ENCODE data around the gene GULP1.

GULP1 gene

GRCh38 chr2:188444106-188444835 is 152.6 kb downstream of the GULP1 start:
- H3K27ac ChIP-seq: no peak overlapping the region
- TF ChIP-seq CTCF (IDR thresholded peaks at IDR 0.05): no peak
- DNase-seq (ENCODE audit: low spot score): no peak
- H3K4me3 ChIP-seq: no peak overlapping the region

GRCh38 chr2:188449561-188449960 is 157.9 kb downstream of the GULP1 start:
- TF ChIP-seq CTCF (IDR thresholded peaks at IDR 0.05): no peak
- DNase-seq (ENCODE audit: low spot score): no peak

GRCh38 chr2:188449971-188450370 is 158.3 kb downstream of the GULP1 start:
- no peak overlapping the region for H3K27ac ChIP-seq
- H3K4me3 ChIP-seq: no peak overlapping the region
- no peak for DNase-seq (ENCODE audit: low spot score)
- TF ChIP-seq CTCF (IDR thresholded peaks at IDR 0.05): no peak

More at GRCh38 chr2:188449561-188449960, 157.9 kb downstream of the GULP1 start:
- Histone ChIP-seq H3K27ac (no peak overlapping the region), H3K4me3 (no peak overlapping the region)

- no peak for TF ChIP-seq CTCF (IDR thresholded peaks at IDR 0.05)
- no peak overlapping the region for H3K27ac ChIP-seq
- DNase-seq (ENCODE audit: low spot score): no peak
- H3K4me3 ChIP-seq: no peak overlapping the region
These were observed 159.2 kb downstream of the GULP1 start for GRCh38 chr2:188450732-188451483.

- no peak overlapping the region for H3K27ac ChIP-seq
- DNase-seq (ENCODE audit: low spot score): no peak
- H3K4me3 ChIP-seq: no peak overlapping the region
- TF ChIP-seq CTCF (IDR thresholded peaks at IDR 0.05): no peak
These were observed 160.4 kb downstream of the GULP1 start for GRCh38 chr2:188452084-188452483.

- no peak for TF ChIP-seq CTCF (IDR thresholded peaks at IDR 0.05)
- H3K27ac ChIP-seq: no peak overlapping the region
- no peak for DNase-seq (ENCODE audit: low spot score)
- no peak overlapping the region for H3K4me3 ChIP-seq
These were observed 164.6 kb downstream of the GULP1 start for GRCh38 chr2:188456114-188456909.

Data from coronary artery (tissue), 2 donors.